ENCODE results near the gene ATXN2. TPM values are rescaled to one million over a fixed set of nuclear protein-coding genes. Genes with fewer than 3 reads are reported as not detected.
A peak's percentile ranks its signal among the peaks of the same experiment; 100 is the strongest.

ATXN2 gene
- total RNA-seq, 2 experiments from 2014 or later = 36.8 to 37.8 TPM

GRCh38 chr12:111454716-111455447, 144.2 kb downstream of the ATXN2 start:
- POLR2A ChIA-PET = interaction anchor here (0.5 kb wide), 1 partner anchor 11 kb away, joined by 4 read pairs; no protein-coding TSS in a partner anchor
- peaks cover 46% of the 10 kb centered on the region for H3K36me3 Mint-ChIP-seq (ENCODE audit: low read depth)
- CTCF ChIA-PET = interaction anchor here (1.5 to 28.2 kb wide), 2 partner anchors 51 to 75 kb away, joined by 6 to 1088 read pairs; partner anchors contain the start of gene SH2B3
- peak overlapping the region; percentile 48 for H3K27ac Mint-ChIP-seq
- ATAC-seq = no peak
- H3K4me1 Mint-ChIP-seq (ENCODE audit: low read depth) = peaks cover 26% of the 10 kb centered on the region
- H3K27me3 Mint-ChIP-seq (ENCODE audit: low read depth) = no peaks in the 10 kb centered on the region
- no peaks in the 10 kb centered on the region for H3K9me3 Mint-ChIP-seq (ENCODE audit: insufficient read depth)
- no peak overlapping the region for H3K4me3 Mint-ChIP-seq
- DNase-seq = peak; percentile 18

- ATAC-seq (no peak), DNase-seq (peak; percentile 17)
- Mint-ChIP-seq H3K4me1 (ENCODE audit: low read depth) (peaks cover 32% of the 10 kb centered on the region), H3K27ac (peak overlapping the region; percentile 43), H3K27me3 (ENCODE audit: low read depth) (no peaks in the 10 kb centered on the region), H3K36me3 (ENCODE audit: low read depth) (peaks cover 50% of the 10 kb centered on the region), H3K4me3 (no peak overlapping the region), H3K9me3 (ENCODE audit: insufficient read depth) (no peaks in the 10 kb centered on the region)
- ChIA-PET CTCF (interaction anchor here (1.5 to 28.2 kb wide), 2 partner anchors 50 to 76 kb away, joined by 6 to 1088 read pairs; partner anchors contain the start of gene SH2B3), POLR2A (no interaction called here)
These were observed 144.8 kb downstream of the ATXN2 start for GRCh38 chr12:111454311-111454710.

GRCh38 chr12:111453071-111453989, 145.8 kb downstream of the ATXN2 start:
- ChIA-PET CTCF (interaction anchor here (3.0 to 28.2 kb wide), 2 partner anchors 8 to 49 kb away, joined by 39 to 1088 read pairs; partner anchors contain the start of gene SH2B3), POLR2A (no interaction called here)
- no peak overlapping the region for H3K4me3 Mint-ChIP-seq
- H3K36me3 Mint-ChIP-seq (ENCODE audit: low read depth) = peaks cover 60% of the 10 kb centered on the region
- H3K9me3 Mint-ChIP-seq (ENCODE audit: insufficient read depth) = no peaks in the 10 kb centered on the region
- H3K27me3 Mint-ChIP-seq (ENCODE audit: low read depth) = no peaks in the 10 kb centered on the region
- peak overlapping the region; percentile 17 for H3K27ac Mint-ChIP-seq
- DNase-seq (peak; percentile 19), ATAC-seq (no peak)
- peaks cover 42% of the 10 kb centered on the region for H3K4me1 Mint-ChIP-seq (ENCODE audit: low read depth)

- Mint-ChIP-seq H3K9me3 (ENCODE audit: insufficient read depth) (no peaks in the 10 kb centered on the region), H3K36me3 (ENCODE audit: low read depth) (peaks cover 70% of the 10 kb centered on the region), H3K4me3 (no peak overlapping the region), H3K4me1 (ENCODE audit: low read depth) (peaks cover 53% of the 10 kb centered on the region), H3K27me3 (ENCODE audit: low read depth) (no peaks in the 10 kb centered on the region), H3K27ac (peak overlapping the region; percentile 56)
- DNase-seq (peak; percentile 46), ATAC-seq (peak; percentile 35)
- CTCF ChIA-PET = interaction anchor here (0.6 to 28.2 kb wide), 47 partner anchors 9 to 1093 kb away, joined by 3 to 1088 read pairs (median 5); partner anchors contain the start of genes ACAD10, BRAP, PHETA1 and SH2B3
- POLR2A ChIA-PET = interaction anchor here (0.6 to 1.4 kb wide), 6 partner anchors 22 to 58 kb away, joined by 3 to 13 read pairs (median 4); no protein-coding TSS in a partner anchor
These were observed 147.4 kb downstream of the ATXN2 start for GRCh38 chr12:111451649-111452129.

GRCh38 chr12:111451232-111451631, 147.9 kb downstream of the ATXN2 start:
- H3K27ac Mint-ChIP-seq = peak overlapping the region; percentile 68
- DNase-seq = peak; percentile 8
- no peak overlapping the region for H3K4me3 Mint-ChIP-seq
- H3K9me3 Mint-ChIP-seq (ENCODE audit: insufficient read depth) = no peaks in the 10 kb centered on the region
- no peaks in the 10 kb centered on the region for H3K27me3 Mint-ChIP-seq (ENCODE audit: low read depth)
- CTCF ChIA-PET = interaction anchor here (0.9 to 28.2 kb wide), 33 partner anchors 9 to 1093 kb away, joined by 3 to 1088 read pairs (median 6); partner anchors contain the start of genes ACAD10, BRAP, PHETA1 and SH2B3
- peaks cover 57% of the 10 kb centered on the region for H3K4me1 Mint-ChIP-seq (ENCODE audit: low read depth)
- H3K36me3 Mint-ChIP-seq (ENCODE audit: low read depth) = peaks cover 74% of the 10 kb centered on the region
- ATAC-seq = no peak
- POLR2A ChIA-PET = interaction anchor here (0.6 to 1.4 kb wide), 6 partner anchors 11 to 58 kb away, joined by 3 to 13 read pairs (median 5); no protein-coding TSS in a partner anchor

- Mint-ChIP-seq H3K27me3 (ENCODE audit: low read depth) (no peaks in the 10 kb centered on the region), H3K36me3 (ENCODE audit: low read depth) (peaks cover 73% of the 10 kb centered on the region), H3K27ac (peak overlapping the region; percentile 68), H3K4me3 (no peak overlapping the region), H3K4me1 (ENCODE audit: low read depth) (peaks cover 63% of the 10 kb centered on the region), H3K9me3 (ENCODE audit: insufficient read depth) (no peaks in the 10 kb centered on the region)
- CTCF ChIA-PET = interaction anchor here (1.0 to 28.2 kb wide), 13 partner anchors 8 to 362 kb away, joined by 3 to 1088 read pairs (median 7); partner anchors contain the start of gene SH2B3
- POLR2A ChIA-PET = interaction anchor here (0.9 to 1.3 kb wide), 3 partner anchors 11 to 52 kb away, joined by 3 to 5 read pairs (median 4); no protein-coding TSS in a partner anchor
- DNase-seq = peak; percentile 11
- ATAC-seq = no peak
These were observed 148.4 kb downstream of the ATXN2 start for GRCh38 chr12:111450676-111451075.

- Mint-ChIP-seq H3K4me3 (no peak overlapping the region), H3K9me3 (ENCODE audit: insufficient read depth) (no peaks in the 10 kb centered on the region), H3K4me1 (ENCODE audit: low read depth) (peaks cover 72% of the 10 kb centered on the region), H3K36me3 (ENCODE audit: low read depth) (peaks cover 67% of the 10 kb centered on the region), H3K27me3 (ENCODE audit: low read depth) (no peaks in the 10 kb centered on the region), H3K27ac (peak overlapping the region; percentile 65)
- DNase-seq (peak; percentile 27), ATAC-seq (no peak)
- ChIA-PET POLR2A (interaction anchor here (1.1 to 3.0 kb wide), 2 partner anchors 10 to 14 kb away, joined by 4 to 16 read pairs; no protein-coding TSS in a partner anchor), CTCF (interaction anchor here (1.2 to 28.2 kb wide), 3 partner anchors 19 to 80 kb away, joined by 3 to 1088 read pairs (median 170); partner anchors contain the start of gene SH2B3)
These were observed 150.0 kb downstream of the ATXN2 start for GRCh38 chr12:111448846-111449790.

GRCh38 chr12:111448266-111448830, 150.8 kb downstream of the ATXN2 start:
- ChIA-PET POLR2A (interaction anchor here (1.1 to 3.0 kb wide), 2 partner anchors 10 to 13 kb away, joined by 4 to 16 read pairs; no protein-coding TSS in a partner anchor), CTCF (interaction anchor here (1.2 to 28.2 kb wide), 3 partner anchors 19 to 80 kb away, joined by 3 to 1088 read pairs (median 170); partner anchors contain the start of gene SH2B3)
- H3K4me3 Mint-ChIP-seq = no peak overlapping the region
- DNase-seq (peak; percentile 18), ATAC-seq (no peak)
- no peaks in the 10 kb centered on the region for H3K9me3 Mint-ChIP-seq (ENCODE audit: insufficient read depth)
- H3K27ac Mint-ChIP-seq = peak overlapping the region; percentile 52
- H3K36me3 Mint-ChIP-seq (ENCODE audit: low read depth) = peaks cover 64% of the 10 kb centered on the region
- peaks cover 80% of the 10 kb centered on the region for H3K4me1 Mint-ChIP-seq (ENCODE audit: low read depth)
- no peaks in the 10 kb centered on the region for H3K27me3 Mint-ChIP-seq (ENCODE audit: low read depth)

- Mint-ChIP-seq H3K36me3 (ENCODE audit: low read depth) (peaks cover 70% of the 10 kb centered on the region), H3K27me3 (ENCODE audit: low read depth) (no peaks in the 10 kb centered on the region), H3K27ac (peak overlapping the region; percentile 52), H3K4me1 (ENCODE audit: low read depth) (peaks cover 86% of the 10 kb centered on the region), H3K4me3 (no peak overlapping the region), H3K9me3 (ENCODE audit: insufficient read depth) (no peaks in the 10 kb centered on the region)
- ChIA-PET CTCF (interaction anchor here (28.2 kb wide), 1 partner anchor 44 kb away, joined by 1088 read pairs; the partner anchor contains the start of gene SH2B3), POLR2A (interaction anchor here (1.2 to 3.0 kb wide), 3 partner anchors 13 to 39 kb away, joined by 3 to 16 read pairs (median 3); no protein-coding TSS in a partner anchor)
- DNase-seq = peak; percentile 18
- ATAC-seq = no peak
These were observed 151.4 kb downstream of the ATXN2 start for GRCh38 chr12:111447571-111448265.

Data from activated CD8-positive, alpha-beta T cell treated with anti-CD3 and anti-CD28 coated beads, Interleukin-2, amount 10 ng/mL, durations not matched to agents 7 days and 5 days (primary cell).